GM23248 (cell line): ENCODE data around the gene DUSP9. TPM values are rescaled to one million over a fixed set of nuclear protein-coding genes. Genes with fewer than 3 reads are reported as not detected.

ENCODE experiments used
- DNase-seq: peaks from one replicate; pipeline ENCODE4 v3.0.0-alpha.2; 2015
- H2AFZ ChIP-seq: fragments of 200-600 bp; sonication (generic); 2 replicates; pipeline ENCODE4 v1.6.1; 2016; ENCODE audit warnings: antibody characterized with exemption
- H3F3A ChIP-seq: fragments of 200-600 bp; sonication (generic); 2 replicates; pipeline ENCODE4 v1.6.1; 2016; ENCODE audit warnings: mild to moderate bottlenecking, antibody characterized with exemption, mixed run types; ENCODE audit not compliant: insufficient read depth
- H3K27ac ChIP-seq: fragments of 200-600 bp; sonication (generic); 2 replicates; pipeline ENCODE4 v1.5.1; 2016; ENCODE audit warnings: mild to moderate bottlenecking
- H3K27me3 ChIP-seq: fragments of 200-600 bp; sonication (generic); replicated peaks from 2 replicates; pipeline ENCODE4 v1.6.1; 2016; ENCODE audit warnings: mild to moderate bottlenecking; ENCODE audit not compliant: insufficient read depth
- H3K36me3 ChIP-seq: fragments of 200-600 bp; sonication (generic); 2 replicates; pipeline ENCODE4 v1.6.1; 2016; ENCODE audit warnings: low read depth, mild to moderate bottlenecking
- H3K4me1 ChIP-seq: fragments of 200-600 bp; sonication (generic); 2 replicates; pipeline ENCODE4 v1.6.1; 2016; ENCODE audit warnings: mild to moderate bottlenecking; ENCODE audit not compliant: insufficient read depth
- H3K4me2 ChIP-seq: fragments of 200-600 bp; sonication (generic); one replicate; pipeline ENCODE4 v1.6.1; 2016; ENCODE audit warnings: mild to moderate bottlenecking; ENCODE audit not compliant: unreplicated experiment
- H3K4me3 ChIP-seq: fragments of 200-600 bp; sonication (generic); 2 replicates; pipeline ENCODE4 v1.5.1; 2016; ENCODE audit warnings: mild to moderate bottlenecking
- H3K79me2 ChIP-seq: fragments of 200-600 bp; sonication (generic); 2 replicates; pipeline ENCODE4 v1.6.1; 2016; ENCODE audit warnings: mild to moderate bottlenecking; ENCODE audit not compliant: insufficient read depth
- H3K9ac ChIP-seq: fragments of 200-600 bp; sonication (generic); 2 replicates; pipeline ENCODE4 v1.6.1; 2016; ENCODE audit warnings: mild to moderate bottlenecking
- H3K9me2 ChIP-seq: fragments of 200-600 bp; sonication (generic); 2 replicates; pipeline ENCODE4 v1.6.1; 2016; ENCODE audit warnings: mixed run types, mild to moderate bottlenecking, moderate library complexity; ENCODE audit not compliant: insufficient read depth
- H3K9me3 ChIP-seq: fragments of 200-600 bp; sonication (generic); one replicate; pipeline ENCODE4 v1.6.1; 2017; ENCODE audit warnings: low read depth
- H4K20me1 ChIP-seq: fragments of 200-600 bp; sonication (generic); 2 replicates; pipeline ENCODE4 v1.6.0; 2016; ENCODE audit not compliant: insufficient read depth
- EZH2 ChIP-seq: fragments of 200-600 bp; sonication (generic); IDR thresholded peaks from 2 replicates; pipeline ENCODE4 v1.6.1; 2018; ENCODE audit warnings: antibody characterized with exemption, mild to moderate bottlenecking; ENCODE audit not compliant: insufficient read depth, poor library complexity, severe bottlenecking
- EZH2phosphoT487 ChIP-seq: fragments of 200-600 bp; sonication (generic); IDR thresholded peaks from 2 replicates; pipeline ENCODE4 v1.6.1; 2018; ENCODE audit warnings: antibody characterized with exemption, moderate library complexity, mild to moderate bottlenecking, low read depth; ENCODE audit not compliant: insufficient read depth
- WGBS, 2 experiments: methylation state at CpG; one replicate each; pipeline ENCODE4 v1.1.6; 2015 to 2017; ENCODE audit warnings: low lambda C conversion rate in 2 of 2, low coverage in 1 of 2; ENCODE audit errors: missing lambda C conversion rate in 2 of 2; 5-methylcytosine and 5-hydroxymethylcytosine counted together
- in situ Hi-C: fragments of 300-500 bp; cut with MboI; formaldehyde crosslinking; loops from 2 replicates; pipeline ENCODE4 v1.15.0; 2020
- polyA plus RNA-seq: library from polyadenylated mRNA; unstranded; fragments of >200 nt; fragmentation: Nextera tagmentation; extraction: Ambion mirVana; gene quantifications from 2 replicates; pipeline ENCODE4 v1.2.1, GENCODE V29; 2016
- total RNA-seq: library from RNA; depleted of rRNA; stranded (reverse); fragments of >200 nt; shearing (Covaris generic); gene quantifications from 2 replicates; pipeline ENCODE4 v1.2.3, GENCODE V29; 2014

The DUSP9 gene
- total and polyA plus RNA-seq, 2 experiments from 2014 or later, result not detected

DNA sequence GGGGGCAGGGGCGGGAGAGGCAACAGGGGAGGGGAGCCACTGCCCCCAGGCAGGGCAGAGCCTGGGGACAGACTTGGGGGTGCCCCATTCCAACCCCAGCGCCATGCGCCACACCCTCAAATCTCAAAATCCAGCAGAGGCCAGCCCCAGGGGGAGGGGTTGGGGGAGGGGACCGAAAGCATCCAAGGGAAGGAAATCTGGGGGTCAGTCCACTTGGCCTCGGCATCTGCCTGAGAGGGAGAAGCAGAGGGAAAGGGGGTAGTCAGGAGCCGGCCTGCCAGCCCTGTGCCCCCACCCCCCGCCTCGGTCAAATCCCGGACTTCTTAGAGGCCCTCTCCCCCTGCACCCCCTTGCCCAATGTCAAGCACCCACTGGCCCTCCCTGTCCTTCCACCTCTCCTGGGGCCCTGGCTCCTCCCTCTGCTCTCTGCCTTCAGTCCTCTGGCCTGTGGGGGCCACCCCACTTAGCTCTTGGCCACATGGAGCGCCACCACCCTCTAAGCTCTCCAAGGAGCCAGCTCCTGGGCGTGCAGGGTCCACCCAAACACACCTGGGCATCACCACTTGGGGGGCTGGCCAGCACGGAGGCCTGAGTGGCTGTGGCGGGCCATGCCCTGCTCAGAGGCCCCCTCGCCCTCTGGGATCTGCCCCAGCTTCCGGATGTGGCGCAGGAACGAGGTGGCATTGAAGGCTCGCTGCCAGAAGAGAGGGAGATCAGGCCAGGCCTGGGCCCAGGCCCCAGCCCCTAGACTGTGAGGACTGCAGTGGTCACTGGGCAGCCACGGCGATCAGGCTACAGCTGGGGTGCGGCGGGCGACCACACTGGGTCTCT lies 23.1 kb downstream of the DUSP9 start:
- no peaks in the 10 kb centered on the region for H3K79me2 ChIP-seq
- H3K4me2 ChIP-seq, result no peak overlapping the region
- no peaks in the 10 kb centered on the region for H3K4me1 ChIP-seq
- no peaks in the 10 kb centered on the region for H3K27me3 ChIP-seq
- no peaks in the 10 kb centered on the region for H3K9me2 ChIP-seq
- no peak overlapping the region for H3K27ac ChIP-seq
- no peaks in the 10 kb centered on the region for H4K20me1 ChIP-seq
- H3K9me3 ChIP-seq, result no peaks in the 10 kb centered on the region
- no peak overlapping the region for H3K4me3 ChIP-seq
- no peak for DNase-seq
- H3K9ac ChIP-seq, result no peak overlapping the region
- 78% methylated on average over 13 of the region's 23 CpGs; no CpG with 5 or more reads in 1 of the 2 experiments for WGBS, 2 experiments
- H3F3A ChIP-seq, result no peaks in the 10 kb centered on the region
- in situ Hi-C loops, result loop anchor here (10.0 to 25.0 kb wide), 2 partner anchors 115 to 708 kb away; no protein-coding TSS in a partner anchor
- H3K36me3 ChIP-seq, result no peaks in the 10 kb centered on the region
- no peak for TF ChIP-seq EZH2phosphoT487
- no peak for TF ChIP-seq EZH2
- H2AFZ ChIP-seq, result no peak overlapping the region

DNA sequence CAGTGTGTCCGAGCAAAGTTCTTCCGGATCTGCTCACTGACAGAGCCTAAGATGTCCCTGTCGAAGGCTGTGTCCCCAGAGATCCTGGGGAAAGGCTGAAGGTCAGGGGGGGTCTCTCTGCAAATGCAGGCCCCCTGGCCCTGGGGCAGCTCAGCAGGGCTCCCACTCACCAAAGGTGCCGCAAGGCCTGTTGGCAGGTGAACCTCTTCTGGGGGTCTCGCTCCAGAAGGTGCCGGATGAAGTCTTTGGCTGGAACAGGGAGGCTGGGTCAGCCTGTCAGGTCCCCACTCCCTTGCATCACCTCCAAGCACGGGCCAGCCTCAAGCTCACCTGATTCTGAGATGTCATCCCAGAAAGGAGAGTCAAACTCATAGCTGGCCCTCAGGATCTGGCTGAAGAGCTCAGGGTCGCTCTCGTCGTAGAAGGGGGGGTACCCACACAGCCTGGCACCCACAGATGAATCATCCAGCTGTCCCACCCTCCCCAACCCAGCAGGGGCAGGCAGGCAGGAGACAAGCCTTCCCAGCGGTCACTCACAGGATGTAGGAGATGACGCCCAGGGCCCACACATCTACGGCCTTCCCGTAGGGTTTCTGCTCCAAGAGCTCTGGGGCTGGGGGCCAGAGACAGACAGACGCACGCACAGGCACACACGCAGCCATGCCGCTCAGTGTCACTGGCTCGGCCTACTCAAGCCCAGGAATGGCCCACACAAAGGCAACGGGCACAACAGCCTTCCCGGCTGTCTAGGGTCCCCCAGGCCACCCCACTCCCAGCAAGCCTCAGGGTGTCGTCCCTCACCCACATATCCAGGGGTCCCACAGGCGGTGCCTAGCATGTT lies 24.0 kb downstream of the DUSP9 start:
- H3K79me2 ChIP-seq, result no peaks in the 10 kb centered on the region
- no peak overlapping the region for H3K4me3 ChIP-seq
- no peak for DNase-seq
- H3K4me2 ChIP-seq, result no peak overlapping the region
- H3K4me1 ChIP-seq, result no peaks in the 10 kb centered on the region
- in situ Hi-C loops, result loop anchor here (10.0 to 25.0 kb wide), 2 partner anchors 116 to 709 kb away; no protein-coding TSS in a partner anchor
- TF ChIP-seq EZH2phosphoT487 (no peak), EZH2 (no peak)
- no peaks in the 10 kb centered on the region for H3K9me3 ChIP-seq
- H3K9me2 ChIP-seq, result no peaks in the 10 kb centered on the region
- H3K36me3 ChIP-seq, result no peaks in the 10 kb centered on the region
- no peaks in the 10 kb centered on the region for H4K20me1 ChIP-seq
- no peak overlapping the region for H3K9ac ChIP-seq
- no peak overlapping the region for H2AFZ ChIP-seq
- H3K27ac ChIP-seq, result no peak overlapping the region
- no peaks in the 10 kb centered on the region for H3K27me3 ChIP-seq
- 79 to 98% methylated on average over 8 to 16 of the region's 23 CpGs for WGBS, 2 experiments
- H3F3A ChIP-seq, result no peaks in the 10 kb centered on the region

DNA sequence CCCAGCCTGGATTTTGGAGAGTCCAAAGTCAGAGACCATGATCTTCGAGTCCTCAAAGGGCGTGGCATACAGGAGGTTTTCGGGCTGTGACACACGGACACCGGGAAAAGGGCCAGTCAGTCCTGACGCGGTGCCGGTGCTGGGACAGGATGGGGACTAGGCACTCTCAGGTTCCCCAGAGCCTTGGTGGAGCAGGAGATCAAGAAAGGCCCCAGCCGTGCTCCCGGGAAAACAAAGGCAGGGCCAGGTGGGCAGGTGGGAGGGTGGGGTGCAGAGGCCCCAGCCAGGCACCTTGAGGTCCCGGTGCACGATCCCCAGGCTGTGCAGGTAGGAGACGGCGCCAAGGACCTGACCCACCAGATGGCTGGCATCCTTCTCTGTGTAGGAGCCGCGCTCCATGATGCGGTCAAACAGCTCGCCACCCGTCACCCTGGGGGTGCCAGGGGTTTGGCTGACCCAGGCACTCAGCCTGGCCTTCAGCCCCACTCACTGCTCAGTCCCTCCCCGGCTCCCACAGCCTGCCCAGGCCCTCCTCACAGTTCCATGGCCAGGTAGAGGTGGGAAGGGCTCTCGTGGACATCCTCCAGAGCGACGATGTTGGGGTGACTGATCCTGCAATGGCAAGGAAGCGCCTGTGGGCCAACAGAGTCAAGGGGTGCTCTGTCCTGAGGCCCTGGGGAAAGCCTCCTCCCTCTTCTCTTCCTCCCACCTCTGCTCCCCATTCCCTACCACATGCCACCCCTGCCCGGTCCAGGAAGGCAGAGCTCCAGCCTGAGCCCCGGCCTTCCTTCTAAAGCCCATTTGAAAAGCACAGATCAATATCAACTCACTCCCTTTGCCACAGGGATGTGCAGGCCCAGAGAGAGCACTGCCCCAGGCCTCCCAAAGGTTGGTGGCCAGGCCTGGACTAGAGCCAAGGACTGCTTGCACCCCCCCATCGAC lies 24.9 kb downstream of the DUSP9 start:
- DNase-seq, result no peak
- Histone ChIP-seq H3F3A (no peaks in the 10 kb centered on the region), H2AFZ (no peak overlapping the region), H3K79me2 (no peaks in the 10 kb centered on the region), H4K20me1 (no peaks in the 10 kb centered on the region), H3K27ac (no peak overlapping the region), H3K4me2 (no peak overlapping the region), H3K9me3 (no peaks in the 10 kb centered on the region), H3K36me3 (no peaks in the 10 kb centered on the region), H3K9me2 (no peaks in the 10 kb centered on the region), H3K27me3 (no peaks in the 10 kb centered on the region), H3K4me3 (no peak overlapping the region), H3K9ac (no peak overlapping the region), H3K4me1 (no peaks in the 10 kb centered on the region)
- WGBS, 2 experiments, result 81 to 88% methylated on average over 13 to 17 of the region's 27 CpGs
- TF ChIP-seq EZH2phosphoT487, result no peak
- no peak for TF ChIP-seq EZH2
- in situ Hi-C loops, result loop anchor here (10.0 to 25.0 kb wide), 2 partner anchors 117 to 710 kb away; no protein-coding TSS in a partner anchor
